Left renal pelvis (tissue), 4 donors: ENCODE data around the gene SSR2. TPM values are rescaled to one million over a fixed set of nuclear protein-coding genes. Genes with fewer than 3 reads are reported as not detected.

Experiments used
- DNase-seq, 4 donors: peaks; one replicate each; pipeline ENCODE4 v3.0.0-alpha.2; 2013; ENCODE audit warnings: low read depth in 4 of 4, low spot score in 3 of 4
- polyA plus RNA-seq, 4 donors: library from polyadenylated mRNA; unstranded; fragments of 120-200 nt; gene quantifications; one replicate each; pipeline ENCODE4 v1.2.1, GENCODE V29; 2013; ENCODE audit not compliant: insufficient read length in 4 of 4

SSR2 gene
- polyA plus RNA-seq, 4 donors, result 353 to 473 (median 417) TPM

DNA sequence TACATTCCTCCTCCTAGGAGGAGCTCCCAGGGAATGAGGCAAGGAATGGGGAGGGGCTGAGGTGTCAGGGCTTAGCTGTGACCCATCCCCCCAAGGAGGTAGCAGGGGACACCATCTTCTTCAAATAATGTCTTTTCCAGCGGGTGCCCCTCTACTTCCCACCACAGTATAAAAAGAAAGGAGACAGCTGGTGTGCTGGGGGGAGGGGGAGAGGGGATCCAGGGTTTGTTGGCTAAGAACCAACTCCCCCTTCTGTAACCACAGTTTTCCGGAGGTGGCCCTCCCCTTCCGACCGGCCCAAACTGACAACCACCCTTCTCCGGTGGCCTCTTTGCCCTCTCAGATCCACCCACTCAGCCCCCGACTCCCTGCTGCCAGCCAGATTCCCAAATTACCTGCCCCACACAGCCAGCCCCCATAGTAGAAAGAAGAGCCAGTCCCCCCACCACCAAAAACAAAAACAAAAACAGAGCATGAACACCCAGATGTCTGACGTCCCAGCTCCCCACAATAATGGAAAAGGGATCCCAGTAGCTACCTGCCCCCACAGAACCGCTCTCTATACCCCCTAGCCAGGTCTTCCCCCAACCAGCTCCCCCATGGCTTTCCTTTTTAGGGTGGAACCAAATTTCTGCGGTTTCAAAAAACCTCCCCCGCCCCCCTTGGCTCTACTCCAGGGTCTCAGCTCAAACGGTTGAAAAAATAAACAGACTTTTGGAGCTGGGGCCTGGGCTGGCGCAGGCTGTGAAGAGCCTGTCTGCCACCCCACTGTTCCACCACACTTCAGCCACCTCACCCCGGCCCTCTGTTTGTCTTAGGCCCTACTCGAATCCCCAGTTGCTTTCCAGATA, 44.5 kb downstream of the SSR2 start:
- no peak for DNase-seq

DNA sequence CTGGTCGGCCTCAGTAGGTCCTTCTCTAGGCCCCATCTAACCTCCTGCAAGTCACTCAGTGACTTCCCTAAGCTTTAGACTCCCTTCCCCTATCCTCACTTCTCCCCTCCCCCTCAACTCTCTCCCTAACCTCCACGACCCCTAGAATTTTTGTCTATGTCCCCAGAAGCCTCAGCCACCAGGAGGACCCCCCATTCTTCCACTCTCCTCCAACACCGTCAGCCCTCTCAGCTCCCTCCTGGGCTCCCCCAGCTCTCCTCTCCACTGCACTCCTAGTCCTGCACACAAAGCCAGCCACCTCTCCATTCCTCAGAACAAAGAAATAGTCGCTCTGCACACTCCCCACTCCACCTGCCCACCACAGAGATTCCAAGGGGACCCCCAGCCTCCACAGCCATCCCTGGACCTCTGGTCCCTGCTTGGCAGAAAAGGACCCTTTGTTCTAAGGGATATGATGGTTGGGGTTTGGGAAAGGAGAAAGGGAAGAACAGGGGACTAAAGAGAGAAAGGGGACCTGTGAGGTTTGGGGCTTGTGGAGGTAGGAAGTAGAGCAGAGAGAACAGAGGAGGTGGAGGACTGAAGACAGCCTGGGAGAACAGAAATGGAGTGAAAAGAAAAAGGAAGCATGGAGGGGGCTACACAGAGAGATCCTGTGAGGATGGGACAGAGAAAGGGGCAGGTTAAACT, 45.2 kb downstream of the SSR2 start:
- DNase-seq, result no peak

DNA sequence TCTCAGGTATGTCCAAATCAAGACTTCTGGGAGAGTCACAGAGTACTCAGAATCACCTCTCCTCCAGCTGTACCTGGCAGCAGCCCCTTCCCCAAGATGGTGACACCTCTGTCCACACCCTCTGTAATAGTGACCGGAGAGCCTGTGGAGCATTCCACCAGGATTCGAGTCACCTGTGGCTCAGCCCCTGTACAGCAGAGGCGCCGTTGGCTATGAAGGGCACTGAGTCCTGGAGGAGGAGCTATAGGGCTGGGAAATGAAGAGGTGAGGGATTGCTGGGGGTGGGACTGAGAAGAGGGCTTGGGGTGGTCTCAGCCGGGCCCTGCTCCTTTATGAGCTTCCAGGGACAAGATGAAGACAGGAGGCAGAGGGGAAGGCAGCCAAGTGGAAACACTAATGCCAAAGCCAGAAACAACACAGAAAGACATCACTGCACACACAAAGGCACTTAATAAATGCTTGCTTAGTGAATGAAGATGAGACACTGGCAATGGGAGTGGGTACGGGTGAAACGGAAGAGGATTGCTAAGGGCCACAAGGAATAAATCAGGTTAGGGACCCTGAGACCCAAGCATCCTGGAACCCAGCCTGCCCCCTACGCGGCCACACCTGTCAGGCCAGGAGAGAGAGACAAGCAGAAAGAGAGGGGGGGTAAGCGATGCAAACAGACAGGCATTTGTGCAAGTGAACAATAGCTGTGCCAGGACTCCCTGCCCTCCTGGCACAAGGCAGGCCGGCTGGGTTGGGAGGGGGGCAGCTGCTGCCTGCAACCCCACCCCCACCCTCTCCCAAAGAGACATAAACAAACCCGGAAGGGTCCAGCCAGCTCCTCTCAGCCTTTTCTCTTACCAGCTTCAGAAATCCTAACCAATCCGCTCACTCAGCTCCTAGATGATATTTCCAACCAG, 46.3 kb downstream of the SSR2 start:
- no peak for DNase-seq

DNA sequence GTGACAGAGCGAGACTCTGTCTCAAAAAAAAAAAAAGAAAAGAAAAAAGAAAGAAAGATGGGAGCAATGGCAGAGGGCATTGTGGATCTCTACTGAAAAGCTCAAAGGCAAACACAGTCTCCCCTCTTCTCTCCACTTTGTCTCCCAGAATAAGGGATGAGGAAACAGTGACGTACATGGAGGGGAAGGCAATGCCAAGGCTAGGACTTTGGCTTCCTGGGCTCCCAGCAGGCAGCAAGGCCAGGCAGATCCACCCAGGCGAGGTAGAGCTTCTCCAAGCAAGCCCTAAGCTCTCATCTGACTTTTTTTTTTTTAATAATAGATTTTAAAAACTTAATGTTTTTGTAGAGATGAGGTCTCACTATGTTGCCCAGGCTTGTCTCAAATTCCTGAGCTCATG, 47.0 kb downstream of the SSR2 start:
- DNase-seq, result no peak

DNA sequence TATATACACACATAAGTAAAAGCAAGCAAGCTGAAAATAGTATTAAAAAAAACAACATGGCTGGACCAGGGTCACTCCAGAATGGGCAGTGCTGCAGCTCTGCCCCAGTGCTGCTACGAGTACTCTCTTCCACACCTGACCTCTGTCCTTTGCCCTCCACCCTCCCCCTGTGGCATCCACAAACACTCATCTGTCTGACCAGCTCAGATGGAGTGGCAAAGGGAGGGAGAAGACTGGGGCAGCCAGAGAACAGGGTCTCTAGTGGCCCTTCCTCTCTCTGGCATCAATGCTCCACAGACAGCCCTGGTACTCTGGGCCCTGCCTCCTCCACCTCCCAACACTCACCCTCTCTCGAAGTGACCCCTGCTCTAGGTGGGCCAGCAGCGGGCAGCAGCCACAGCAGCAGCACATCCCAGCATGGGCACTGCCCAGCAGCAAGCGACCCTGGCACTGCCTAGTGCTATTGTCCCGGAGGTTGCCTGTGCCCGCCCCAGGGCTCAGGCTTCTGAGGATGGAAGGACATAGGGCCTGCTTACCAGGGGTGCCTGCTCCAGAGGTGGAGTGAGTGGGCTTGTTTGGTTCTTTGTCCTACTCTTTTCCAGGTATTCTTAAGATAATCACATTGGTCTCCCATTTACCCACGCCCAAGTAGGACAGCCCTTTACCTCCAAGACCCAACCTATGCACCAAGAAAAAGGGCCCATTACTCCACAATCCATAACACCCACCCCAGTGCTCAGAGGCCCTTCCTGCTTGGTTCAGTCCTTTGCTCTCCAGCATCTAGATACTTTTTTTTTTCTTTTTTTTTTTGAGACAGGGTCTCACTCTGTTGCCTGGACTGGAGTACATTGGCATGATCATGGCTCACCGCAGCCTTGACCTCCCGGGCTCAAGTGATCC, 48.6 kb downstream of the SSR2 start:
- DNase-seq, result no peak

DNA sequence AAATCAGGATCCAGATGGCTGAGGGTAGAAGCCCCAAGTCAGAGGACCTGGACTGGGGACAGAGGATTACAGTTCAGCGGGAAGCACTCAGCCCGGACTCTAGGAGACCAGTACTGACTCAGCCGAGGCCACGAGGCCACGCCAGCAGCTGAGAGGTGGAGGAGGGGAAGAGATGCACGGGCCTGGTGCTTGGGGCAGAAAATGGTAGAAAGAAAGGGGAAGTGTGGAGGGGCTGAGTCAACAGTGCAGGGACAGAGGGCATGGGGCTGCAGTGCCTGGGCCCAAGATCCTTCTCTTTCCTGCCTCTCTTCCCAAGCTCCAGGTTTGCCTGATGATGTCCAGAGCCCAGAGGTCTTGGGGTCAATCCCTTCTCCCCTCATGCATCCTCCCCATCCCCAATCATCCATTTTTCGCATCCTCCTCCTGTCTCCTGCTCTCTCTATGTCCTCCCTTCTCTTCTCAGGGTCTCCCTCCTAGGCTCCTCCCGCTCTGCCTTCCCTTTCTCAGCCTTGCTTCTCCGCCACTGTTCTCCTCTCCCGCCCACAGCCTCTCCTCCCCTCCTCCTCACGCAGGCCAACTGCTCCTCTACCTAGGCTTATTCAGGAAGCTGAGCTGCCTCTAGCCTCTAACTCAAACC, 50.1 kb downstream of the SSR2 start:
- no peak for DNase-seq

DNA sequence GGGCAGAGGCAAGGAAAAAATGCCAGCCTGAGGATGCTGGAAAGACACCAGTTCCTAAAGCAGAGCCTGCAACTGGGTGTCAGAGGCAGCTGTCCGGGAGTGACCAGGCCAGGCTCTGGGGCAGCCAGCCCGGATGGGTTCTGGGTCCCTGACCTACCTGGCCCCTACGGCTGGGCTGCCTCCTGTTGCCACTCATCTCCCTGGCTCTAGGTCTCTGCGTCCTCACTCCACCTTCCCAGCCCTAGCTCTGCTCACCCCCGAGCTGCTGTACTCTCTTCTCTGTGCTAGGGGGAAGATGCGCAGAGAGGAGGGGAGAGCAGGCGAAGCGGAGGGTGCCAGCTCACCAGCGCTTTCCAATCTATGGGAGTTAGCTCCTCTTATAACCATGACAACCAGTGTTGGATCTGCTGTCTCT, 51.4 kb downstream of the SSR2 start:
- DNase-seq, result no peak

DNA sequence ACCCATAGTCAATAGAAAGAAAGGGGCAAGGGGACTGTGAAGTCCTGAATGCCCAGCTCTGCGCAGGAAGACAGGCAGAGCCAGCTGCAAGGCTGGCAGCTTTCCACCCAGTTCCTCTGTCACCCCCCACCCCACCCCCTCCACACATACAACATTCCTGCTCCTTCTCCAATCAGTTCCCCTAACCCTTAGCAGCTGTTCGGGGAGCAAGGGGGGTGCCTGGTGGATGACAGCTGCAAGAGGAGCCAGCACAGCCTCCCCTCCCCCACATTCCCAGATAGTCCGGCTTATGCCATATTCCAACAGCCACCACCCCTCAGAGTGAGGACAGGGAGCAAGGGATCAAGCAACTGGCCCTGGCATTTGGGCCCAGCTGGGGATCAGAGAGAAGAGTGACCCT, 52.1 kb downstream of the SSR2 start:
- no peak for DNase-seq

DNA sequence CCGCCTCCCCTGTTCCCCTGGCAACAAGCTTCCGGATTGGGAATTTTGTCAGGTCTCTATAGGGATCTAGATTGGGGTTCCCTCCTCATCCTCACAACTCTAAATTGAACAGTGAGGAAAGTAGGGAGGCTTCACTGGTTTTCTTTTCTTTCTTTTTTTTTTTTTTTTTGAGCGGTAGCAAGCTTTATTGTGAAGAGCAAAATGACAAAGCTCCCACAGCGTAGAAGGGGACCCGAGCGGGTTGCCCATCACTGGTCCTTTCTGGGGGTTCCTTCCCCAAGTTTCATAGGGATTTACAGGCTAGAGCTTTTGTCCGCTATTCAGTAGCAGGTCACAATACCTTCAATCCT, 52.7 kb downstream of the SSR2 start:
- no peak for DNase-seq

DNA sequence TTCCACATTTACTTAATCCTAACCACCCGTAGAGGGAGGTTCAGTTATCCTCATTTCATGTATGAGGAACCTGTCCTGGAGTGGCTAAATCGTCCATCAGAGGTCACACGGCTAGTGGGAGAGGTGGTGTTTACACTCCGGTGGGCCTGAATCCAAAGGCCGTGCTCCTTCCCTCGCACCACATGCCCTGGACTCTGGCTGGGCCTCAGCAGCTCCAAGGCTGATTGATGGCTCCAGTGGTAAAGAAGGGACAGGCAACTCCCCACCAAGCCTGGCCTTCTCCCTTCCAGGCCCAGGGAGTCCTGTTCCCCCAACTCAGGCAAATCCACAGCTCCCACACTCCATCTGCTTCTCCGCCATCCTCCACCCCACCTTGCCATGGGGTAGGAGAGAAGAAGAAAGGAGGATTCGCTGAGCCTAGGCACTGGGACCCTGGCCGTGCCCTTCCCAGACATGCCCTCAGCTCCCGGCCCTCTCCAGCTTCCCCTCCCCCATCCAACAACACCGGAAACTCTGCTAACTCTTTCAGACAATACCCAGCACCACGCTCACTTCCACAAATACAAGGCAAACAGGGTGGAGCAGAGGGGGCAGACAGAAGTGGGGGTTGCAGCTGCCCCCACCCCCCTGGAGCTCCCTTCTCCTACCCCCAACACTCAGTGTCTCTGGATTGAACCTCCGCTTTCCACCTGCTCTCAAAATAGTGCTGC, 53.3 kb downstream of the SSR2 start:
- DNase-seq, result no peak

DNA sequence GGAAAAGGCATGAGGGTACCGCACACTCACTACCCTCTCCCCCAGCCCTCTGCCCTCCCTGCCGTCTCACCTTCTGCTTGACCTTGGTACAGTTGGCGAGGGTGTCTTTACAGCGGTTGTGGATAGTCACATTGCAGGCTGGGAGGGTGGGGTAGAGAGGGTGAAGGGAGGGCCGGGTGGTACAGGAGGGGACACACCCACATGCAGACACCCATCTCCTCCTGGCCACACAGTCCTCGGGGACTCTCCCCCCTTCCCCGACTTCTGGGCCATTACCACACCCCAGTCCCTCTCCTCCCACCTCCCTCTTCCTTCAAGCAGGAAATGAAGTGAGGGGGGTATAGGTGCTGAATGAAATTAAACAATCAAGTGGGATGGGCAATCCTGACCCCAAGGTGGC, 54.0 kb downstream of the SSR2 start:
- no peak for DNase-seq

DNA sequence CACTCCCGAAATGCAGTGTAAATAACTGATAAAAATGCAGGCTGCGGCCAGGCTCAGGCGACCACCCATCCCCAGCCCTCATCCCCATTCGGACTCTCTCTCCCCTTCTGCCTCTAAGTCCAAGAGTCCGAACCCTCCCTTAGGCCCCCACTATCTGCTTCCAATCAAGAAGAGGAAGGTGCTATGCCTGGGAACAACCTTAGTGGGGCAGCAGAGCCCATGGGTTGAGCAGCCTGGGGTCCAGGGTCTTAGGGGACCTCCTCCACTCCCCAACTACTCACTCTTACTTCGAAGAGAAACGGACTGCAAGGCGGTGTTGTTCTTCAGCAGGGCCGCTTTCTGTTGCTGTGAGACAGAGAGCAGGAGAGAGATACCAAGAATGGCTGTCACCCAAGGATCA, 54.6 kb downstream of the SSR2 start:
- no peak for DNase-seq

DNA sequence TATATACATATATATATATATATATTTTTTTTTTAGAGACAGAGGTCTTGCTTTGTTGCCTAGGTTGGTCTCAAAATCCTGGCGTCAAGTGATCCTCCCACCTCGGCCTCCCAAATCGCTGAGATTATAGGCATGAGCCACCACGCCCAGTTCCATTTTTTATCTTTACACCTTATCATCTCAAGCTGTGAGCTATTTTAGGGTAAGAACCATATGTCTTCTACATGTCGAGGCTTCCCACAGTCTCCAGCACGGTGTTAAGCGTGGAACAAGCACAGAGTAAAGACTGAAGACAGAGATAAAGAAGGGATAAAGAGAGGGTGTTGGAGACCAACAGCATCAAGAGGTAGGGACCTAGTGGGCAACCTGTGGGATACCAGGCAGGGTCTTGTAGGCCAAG, 56.6 kb downstream of the SSR2 start:
- no peak for DNase-seq

DNA sequence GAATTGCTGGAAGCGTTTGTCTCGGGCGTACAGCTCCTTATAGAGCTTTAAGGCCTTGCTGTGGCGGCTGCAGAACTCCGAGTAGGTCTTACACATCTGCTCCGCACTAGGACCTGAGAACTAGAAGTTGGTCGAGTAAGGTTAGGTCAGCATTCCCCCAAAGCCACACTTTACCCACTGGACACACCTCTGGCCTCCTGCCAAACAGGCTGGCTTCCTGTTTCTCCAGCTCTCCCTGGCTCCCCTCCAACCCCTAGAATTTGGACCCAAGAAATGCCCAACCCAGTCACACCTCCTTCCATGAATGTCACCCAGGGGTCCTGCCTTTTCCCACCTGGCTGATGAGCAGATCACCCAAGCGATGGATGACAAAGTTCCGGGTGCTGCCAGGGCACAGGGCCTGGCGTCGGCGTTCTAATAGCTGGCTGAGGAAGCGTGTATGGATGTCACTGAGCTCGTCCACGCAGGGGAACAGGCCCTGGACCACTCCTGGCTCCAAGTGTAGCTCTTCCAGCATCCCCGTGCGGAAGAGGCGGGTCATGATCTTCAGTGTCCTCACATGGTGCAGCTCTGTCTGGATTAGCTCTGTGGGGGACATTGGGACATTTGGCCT, 58.0 kb downstream of the SSR2 start:
- no peak for DNase-seq

DNA sequence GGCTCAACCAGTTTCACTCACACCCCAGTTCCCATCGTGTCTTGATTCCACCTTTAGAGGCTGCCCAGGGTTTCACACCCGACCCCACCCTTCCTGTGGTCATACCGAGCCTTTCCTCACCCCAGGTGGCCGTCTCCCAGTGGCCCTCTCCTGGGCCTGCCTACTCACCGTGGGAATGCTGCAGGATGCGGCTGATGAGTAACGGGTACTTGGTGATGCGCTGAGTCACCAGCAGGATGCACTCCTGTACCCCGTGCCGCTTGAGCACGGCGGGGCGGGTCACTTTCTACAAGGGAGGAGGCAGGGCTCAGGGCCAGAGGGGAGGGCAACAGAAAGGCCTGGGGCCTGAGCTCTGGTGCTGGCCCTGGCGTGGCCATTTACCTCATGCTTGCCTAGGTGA, 58.8 kb downstream of the SSR2 start:
- no peak for DNase-seq

DNA sequence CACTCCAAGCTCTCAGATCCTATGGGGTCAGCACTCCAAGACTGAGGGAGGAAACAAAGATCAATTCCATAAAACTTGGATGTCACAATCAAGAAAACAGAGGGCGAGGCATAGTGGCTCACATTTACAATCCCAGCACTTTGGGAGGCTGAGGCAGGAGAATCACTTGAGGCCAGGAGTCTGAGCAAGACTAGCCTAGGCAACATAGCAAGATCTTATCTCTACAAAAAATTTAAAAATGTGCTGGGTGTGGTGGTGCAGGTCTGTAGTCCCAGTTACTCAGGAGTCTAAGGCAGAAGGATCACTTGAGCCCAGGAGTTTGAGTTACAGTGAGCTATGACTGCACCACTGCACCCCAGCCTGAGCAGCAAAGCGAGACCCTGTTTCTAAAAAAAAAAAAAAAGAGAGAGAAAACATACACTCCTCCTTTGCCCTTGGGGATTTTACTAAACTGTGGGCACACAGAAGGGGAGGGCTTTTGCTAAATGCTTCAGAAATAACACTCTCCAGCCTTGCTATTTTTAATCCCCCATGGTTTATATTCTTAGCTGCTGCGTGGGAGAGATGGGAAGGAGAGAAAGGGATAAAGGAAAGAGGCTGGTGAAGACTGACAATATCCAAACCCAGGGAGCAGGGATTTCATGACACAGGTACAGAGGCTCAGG, 60.5 kb downstream of the SSR2 start:
- no peak for DNase-seq
